CD4-positive, CD25-positive, alpha-beta regulatory T cell (primary cell): ENCODE measurements around the gene ARHGAP28. TPM values are rescaled to one million over a fixed set of nuclear protein-coding genes. Genes with fewer than 3 reads are reported as not detected.

Source experiments
- ATAC-seq, 2 donors: fragments of 150-1000 bp; cut with Tn5 transposase; one replicate each; pipeline ENCODE4 v1.10.0; 2021; ENCODE audit warnings: low read depth in 2 of 2, moderate number of reproducible peaks in 2 of 2, moderate library complexity in 1 of 2
- DNase-seq, 3 donors: peaks; one replicate each; pipeline versions ENCODE4 v3.0.0 to v3.0.0-alpha.2; 2012 to 2022; ENCODE audit warnings: mixed read lengths in 1 of 3
- H3K27ac ChIP-seq: one replicate; pipeline ENCODE4 v1.7.0; 2013; ENCODE audit warnings: mild to moderate bottlenecking, low read length; ENCODE audit not compliant: insufficient read depth, poor library complexity, severe bottlenecking
- H3K27me3 ChIP-seq: one replicate; pipeline ENCODE4 v1.7.0; 2013; ENCODE audit warnings: low read length; ENCODE audit not compliant: control insufficient read depth, insufficient read depth
- H3K36me3 ChIP-seq: one replicate; pipeline ENCODE4 v1.7.0; 2013; ENCODE audit warnings: mild to moderate bottlenecking, low read length, moderate library complexity; ENCODE audit not compliant: control insufficient read depth, insufficient read depth
- H3K4me1 ChIP-seq: 2 replicates; pipeline ENCODE4 v1.7.0; 2013; ENCODE audit warnings: mild to moderate bottlenecking, low read length; ENCODE audit not compliant: insufficient read depth, control insufficient read depth, poor library complexity, severe bottlenecking
- H3K4me3 ChIP-seq: one replicate; pipeline ENCODE4 v1.7.0; 2013; ENCODE audit warnings: low read depth, mild to moderate bottlenecking, low read length, moderate library complexity
- H3K9me3 ChIP-seq, 2 experiments: 1 replicate in 1 of 2; 2 replicates in 1 of 2; pipeline ENCODE4 v1.7.0; 2013; ENCODE audit warnings: low read length in 2 of 2, mild to moderate bottlenecking in 1 of 2, moderate library complexity in 1 of 2; ENCODE audit not compliant: control insufficient read depth in 2 of 2
- H3K27ac Mint-ChIP-seq, 3 donors: one replicate each; pipeline ENCODE4 v1.8.0; 2020 to 2022; ENCODE audit warnings: mild to moderate bottlenecking in 3 of 3, mixed read lengths in 3 of 3, moderate library complexity in 2 of 3
- H3K27me3 Mint-ChIP-seq: one replicate; pipeline ENCODE4 v1.8.0; 2022; ENCODE audit warnings: mild to moderate bottlenecking, mixed read lengths
- H3K36me3 Mint-ChIP-seq: one replicate; pipeline ENCODE4 v1.8.0; 2020; ENCODE audit warnings: mixed read lengths
- H3K4me1 Mint-ChIP-seq, 4 donors: one replicate each; pipeline ENCODE4 v1.8.0; 2020 to 2022; ENCODE audit warnings: mixed read lengths in 4 of 4, mild to moderate bottlenecking in 1 of 4
- H3K4me3 Mint-ChIP-seq, 4 donors: one replicate each; pipeline ENCODE4 v1.8.0; 2020 to 2022; ENCODE audit warnings: mild to moderate bottlenecking in 4 of 4, mixed read lengths in 4 of 4, moderate library complexity in 3 of 4
- H3K9me3 Mint-ChIP-seq, 7 donors: one replicate each; pipeline ENCODE4 v1.8.0; 2020 to 2022; ENCODE audit warnings: mixed read lengths in 7 of 7, mild to moderate bottlenecking in 3 of 7, moderate library complexity in 2 of 7
- polyA plus RNA-seq, 4 donors: library from polyadenylated mRNA; unstranded; fragments of 300-500 nt; fragmentation: Illumina TruSeq; gene quantifications; one replicate each; pipeline ENCODE4 v1.2.3, GENCODE V29; 2021
- total RNA-seq: library from RNA; stranded (reverse); gene quantifications from one replicate; pipeline ENCODE4 v1.2.3, GENCODE V29; 2022

Gene ARHGAP28
- total and polyA plus RNA-seq, 5 donors from 2014 or later = not detected

DNA sequence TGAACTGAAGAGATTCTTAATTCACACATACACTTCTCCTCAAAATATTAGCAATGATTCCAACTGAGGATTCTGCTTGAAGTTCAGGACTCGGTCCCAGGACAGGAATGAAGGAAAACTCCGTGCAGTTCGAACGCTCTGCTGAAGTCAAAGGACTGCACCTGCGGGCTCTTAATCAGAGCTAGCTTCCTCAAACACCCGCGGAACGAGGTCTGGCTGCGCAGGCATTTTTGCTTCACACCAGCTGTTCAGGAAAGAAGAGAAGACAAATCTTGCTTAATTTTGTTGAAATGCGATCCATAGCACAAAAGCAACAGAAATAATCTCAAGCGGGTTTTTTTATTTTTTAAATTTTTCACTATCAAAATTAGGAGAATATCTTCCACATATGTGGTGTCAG is 212.5 kb downstream of the ARHGAP28 start:
- no peak overlapping the region for H3K4me3 ChIP-seq
- no peak overlapping the region for H3K27ac Mint-ChIP-seq
- no peaks in the 10 kb centered on the region for H3K36me3 ChIP-seq
- ATAC-seq = no peak
- H3K4me3 Mint-ChIP-seq = no peak overlapping the region
- DNase-seq = no peak
- H3K27me3 ChIP-seq = no peaks in the 10 kb centered on the region
- H3K27ac ChIP-seq = no peak overlapping the region
- no peaks in the 10 kb centered on the region for H3K36me3 Mint-ChIP-seq
- H3K4me1 Mint-ChIP-seq = no peaks in the 10 kb centered on the region
- H3K9me3 Mint-ChIP-seq = peaks cover 1 to 9% (median 4%) of the 10 kb centered on the region in 7 donors
- no peaks in the 10 kb centered on the region for H3K4me1 ChIP-seq
- no peaks in the 10 kb centered on the region for H3K27me3 Mint-ChIP-seq
- H3K9me3 ChIP-seq = no peaks in the 10 kb centered on the region

DNA sequence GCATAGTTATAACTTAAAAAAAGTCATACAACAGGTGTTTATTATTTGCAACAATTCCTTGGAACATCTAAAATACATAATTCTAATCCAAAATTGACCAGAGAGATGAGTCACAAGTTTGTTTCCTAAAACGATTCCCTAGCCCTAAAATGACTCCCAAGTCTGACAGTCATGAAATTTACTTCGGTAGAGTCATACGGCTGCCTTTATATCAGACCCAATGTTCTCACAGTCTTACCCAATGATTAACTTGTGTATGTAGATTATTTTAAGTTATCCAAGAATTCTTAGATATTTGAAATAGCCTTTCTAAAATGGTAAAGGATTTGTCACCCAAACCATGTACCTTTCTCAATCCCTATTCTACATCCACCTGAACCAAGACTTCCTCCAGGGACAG is 213.2 kb downstream of the ARHGAP28 start:
- Histone ChIP-seq H3K4me3 (no peak overlapping the region), H3K36me3 (no peaks in the 10 kb centered on the region), H3K9me3 (no peaks in the 10 kb centered on the region), H3K4me1 (no peaks in the 10 kb centered on the region), H3K27me3 (no peaks in the 10 kb centered on the region), H3K27ac (no peak overlapping the region)
- H3K27me3 Mint-ChIP-seq = no peaks in the 10 kb centered on the region
- ATAC-seq (no peak), DNase-seq (no peak)
- H3K27ac Mint-ChIP-seq = no peak overlapping the region
- H3K4me1 Mint-ChIP-seq = no peaks in the 10 kb centered on the region
- H3K36me3 Mint-ChIP-seq = no peaks in the 10 kb centered on the region
- H3K4me3 Mint-ChIP-seq = no peak overlapping the region
- H3K9me3 Mint-ChIP-seq = peaks cover 1 to 9% (median 4%) of the 10 kb centered on the region in 7 donors

DNA sequence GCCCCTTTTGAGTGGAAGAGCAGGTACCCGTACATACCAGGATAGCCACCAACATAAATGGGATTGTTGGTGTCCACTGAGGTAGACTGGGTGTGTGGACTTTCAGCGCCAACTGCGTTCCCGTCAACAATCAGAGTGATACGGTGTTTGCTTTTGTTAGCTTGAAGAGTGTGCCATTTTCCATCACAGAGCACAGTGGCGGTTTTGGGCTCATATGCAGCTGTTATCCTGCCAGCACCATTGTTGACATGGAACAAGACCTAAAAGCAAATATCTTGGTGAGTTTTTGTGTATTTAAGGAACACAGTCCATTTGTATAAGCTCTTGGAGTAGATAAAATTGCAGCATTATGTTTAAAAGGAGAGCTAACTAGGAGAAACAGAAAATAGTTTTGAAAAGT is 213.6 kb downstream of the ARHGAP28 start:
- ATAC-seq (no peak), DNase-seq (no peak)
- Histone ChIP-seq H3K4me1 (no peaks in the 10 kb centered on the region), H3K4me3 (no peak overlapping the region), H3K27ac (no peak overlapping the region), H3K36me3 (no peaks in the 10 kb centered on the region), H3K27me3 (no peaks in the 10 kb centered on the region), H3K9me3 (no peaks in the 10 kb centered on the region)
- Mint-ChIP-seq H3K4me3 (no peak overlapping the region), H3K27me3 (no peaks in the 10 kb centered on the region), H3K27ac (no peak overlapping the region), H3K36me3 (no peaks in the 10 kb centered on the region), H3K4me1 (no peaks in the 10 kb centered on the region), H3K9me3 (peaks cover 1 to 11% (median 4%) of the 10 kb centered on the region in 7 donors)

DNA sequence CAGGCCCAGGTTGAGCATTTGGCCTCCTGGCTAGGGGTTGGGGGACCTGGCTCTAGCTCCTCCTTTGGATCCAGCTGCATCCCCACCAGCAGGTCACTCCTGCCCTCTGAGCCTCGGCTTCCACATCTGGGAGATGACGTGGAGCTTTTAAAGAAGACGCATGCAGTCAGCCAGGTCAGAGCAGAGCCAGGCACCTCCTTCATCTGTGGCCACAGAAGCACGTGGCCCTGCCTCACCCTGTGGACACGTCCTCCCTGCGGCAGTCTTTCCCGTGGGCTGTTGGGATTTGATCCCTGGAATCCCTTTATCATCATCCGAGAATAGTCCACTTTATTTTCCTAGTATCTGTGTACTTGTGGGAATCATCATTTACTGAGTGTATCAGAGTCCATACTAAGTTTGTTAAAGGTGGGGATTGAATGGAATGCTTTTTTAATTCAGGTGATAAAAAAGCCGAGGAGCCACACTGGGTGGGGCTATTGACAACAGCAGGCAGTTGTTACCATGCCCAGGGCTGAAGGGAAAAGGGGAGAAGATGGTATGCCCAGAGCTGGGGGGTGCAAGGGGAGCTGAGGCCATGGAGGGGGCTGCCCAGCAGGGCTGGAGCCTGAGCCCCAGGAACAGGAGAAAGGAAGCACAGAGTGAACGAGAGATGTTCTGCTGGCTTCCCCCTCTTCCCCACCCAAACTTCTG is 218.0 kb downstream of the ARHGAP28 start:
- Mint-ChIP-seq H3K36me3 (no peaks in the 10 kb centered on the region), H3K27me3 (no peaks in the 10 kb centered on the region), H3K9me3 (peaks cover 0 to 18% (median 4%) of the 10 kb centered on the region in 7 donors), H3K4me1 (no peaks in the 10 kb centered on the region), H3K4me3 (no peak overlapping the region), H3K27ac (no peak overlapping the region)
- no peaks in the 10 kb centered on the region for H3K9me3 ChIP-seq
- H3K4me3 ChIP-seq = no peak overlapping the region
- H3K27me3 ChIP-seq = no peaks in the 10 kb centered on the region
- no peak for ATAC-seq
- DNase-seq = no peak
- no peaks in the 10 kb centered on the region for H3K36me3 ChIP-seq
- H3K27ac ChIP-seq = no peak overlapping the region
- H3K4me1 ChIP-seq = no peaks in the 10 kb centered on the region

DNA sequence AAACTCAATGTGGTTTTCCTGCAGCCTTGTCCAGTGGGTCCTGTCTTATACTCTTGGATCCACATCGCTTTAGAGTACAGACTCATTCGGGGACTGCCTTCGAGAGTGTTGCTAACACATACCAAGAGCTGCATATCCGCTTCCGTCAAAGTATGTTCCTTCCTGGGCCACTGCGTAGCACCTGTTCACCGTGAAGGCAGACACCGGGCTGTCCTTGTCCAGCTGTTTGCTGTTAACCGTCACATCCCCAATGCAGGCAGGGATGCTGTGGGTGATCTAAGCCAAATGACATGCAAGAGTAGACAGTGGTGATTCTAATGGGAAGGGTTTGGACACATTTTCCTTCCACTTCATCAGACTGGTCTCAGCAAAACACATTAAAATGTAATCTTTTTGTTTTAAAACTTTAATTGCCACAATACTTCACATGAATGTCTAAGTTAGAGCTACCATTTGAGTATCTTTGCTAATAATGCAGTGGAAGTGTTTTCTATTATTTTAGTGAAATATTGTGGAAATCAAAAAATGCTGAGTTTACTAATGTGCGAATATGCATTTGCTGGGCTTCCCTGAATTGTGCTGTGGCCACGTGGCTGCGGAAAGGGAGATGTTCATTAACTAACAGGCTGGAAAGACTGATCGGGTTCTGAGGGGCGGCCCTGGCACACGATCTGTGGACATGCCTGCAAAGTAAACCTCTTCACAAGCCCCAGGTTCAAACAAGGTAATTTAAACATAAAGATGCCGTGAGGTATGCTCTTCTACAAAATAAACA is 219.0 kb downstream of the ARHGAP28 start:
- Mint-ChIP-seq H3K36me3 (no peaks in the 10 kb centered on the region), H3K27ac (no peak overlapping the region), H3K4me1 (no peaks in the 10 kb centered on the region), H3K9me3 (peaks cover 0 to 18% (median 4%) of the 10 kb centered on the region in 7 donors), H3K4me3 (no peak overlapping the region), H3K27me3 (no peaks in the 10 kb centered on the region)
- no peak overlapping the region for H3K4me3 ChIP-seq
- no peak overlapping the region for H3K27ac ChIP-seq
- no peaks in the 10 kb centered on the region for H3K4me1 ChIP-seq
- H3K27me3 ChIP-seq = no peaks in the 10 kb centered on the region
- ATAC-seq = no peak
- no peaks in the 10 kb centered on the region for H3K36me3 ChIP-seq
- no peak for DNase-seq
- H3K9me3 ChIP-seq = no peaks in the 10 kb centered on the region

DNA sequence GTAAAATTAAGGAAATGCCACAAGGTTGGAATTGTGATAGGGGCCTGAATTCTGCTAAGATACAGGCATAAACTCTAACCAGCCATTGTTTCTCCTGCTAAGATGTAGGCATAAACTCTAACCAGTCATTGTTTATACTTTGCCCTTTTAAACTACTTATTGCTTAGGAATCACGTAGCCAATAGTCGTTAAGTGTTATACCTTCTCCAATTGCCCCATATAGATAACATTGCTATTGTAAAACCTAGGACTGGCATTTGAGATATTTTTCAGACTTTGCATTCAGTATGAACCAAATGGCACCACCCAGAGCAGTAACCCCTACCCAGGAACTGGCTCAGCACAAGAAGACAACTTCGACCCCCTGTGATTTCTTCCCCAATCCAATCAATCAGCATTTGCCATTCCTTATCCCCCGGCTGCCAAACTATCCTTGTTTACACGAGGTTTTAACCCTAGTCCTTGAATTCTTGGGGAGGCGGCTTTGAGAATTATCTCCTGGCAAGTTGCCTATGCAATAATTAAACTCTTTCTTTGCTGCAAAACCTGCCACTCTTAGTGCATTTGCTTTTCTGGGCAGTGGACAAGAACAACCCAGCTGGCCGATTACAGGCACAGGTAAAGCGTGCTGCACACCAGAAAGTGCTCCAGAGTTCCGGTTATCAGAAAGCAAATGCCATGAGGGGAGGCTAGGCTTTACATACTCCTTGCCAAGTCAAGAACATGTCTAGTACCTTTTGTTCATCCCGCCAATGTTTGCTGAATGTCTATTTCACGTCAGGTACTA is 220.5 kb downstream of the ARHGAP28 start:
- Mint-ChIP-seq H3K36me3 (no peaks in the 10 kb centered on the region), H3K27ac (peak overlapping the region in 1 of 3 donors; percentile 20), H3K9me3 (peaks cover 2 to 26% (median 5%) of the 10 kb centered on the region in 7 donors), H3K4me1 (no peaks in the 10 kb centered on the region), H3K27me3 (no peaks in the 10 kb centered on the region), H3K4me3 (no peak overlapping the region)
- H3K36me3 ChIP-seq = no peaks in the 10 kb centered on the region
- H3K9me3 ChIP-seq = no peaks in the 10 kb centered on the region
- H3K4me1 ChIP-seq = no peaks in the 10 kb centered on the region
- ATAC-seq = no peak
- H3K27ac ChIP-seq = no peak overlapping the region
- DNase-seq = no peak
- H3K4me3 ChIP-seq = no peak overlapping the region
- no peaks in the 10 kb centered on the region for H3K27me3 ChIP-seq

DNA sequence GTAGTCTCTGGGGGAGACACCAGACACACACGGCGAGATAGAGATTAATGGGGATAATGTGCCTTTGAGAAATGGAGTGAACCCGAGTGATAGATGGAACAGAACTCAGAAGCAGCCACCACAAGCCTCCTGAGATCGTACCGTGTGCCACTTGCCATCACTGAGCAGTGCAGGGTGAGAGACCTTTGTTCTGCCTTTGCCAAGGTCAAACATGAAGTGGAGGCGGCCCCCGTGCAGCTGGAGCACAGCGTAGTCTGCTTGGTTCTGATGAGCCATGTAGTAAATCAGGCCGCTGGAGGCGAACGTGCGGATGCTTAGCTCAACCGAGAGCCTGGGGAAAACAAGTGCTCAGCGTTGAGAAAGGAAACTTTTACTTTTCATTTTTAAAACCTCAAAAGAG is 221.1 kb downstream of the ARHGAP28 start:
- peaks cover 2 to 28% (median 5%) of the 10 kb centered on the region in 7 donors for H3K9me3 Mint-ChIP-seq
- ATAC-seq = no peak
- Histone ChIP-seq H3K4me3 (no peak overlapping the region), H3K4me1 (no peaks in the 10 kb centered on the region), H3K27ac (no peak overlapping the region), H3K9me3 (no peaks in the 10 kb centered on the region), H3K27me3 (no peaks in the 10 kb centered on the region), H3K36me3 (no peaks in the 10 kb centered on the region)
- peak overlapping the region in 1 of 3 donors; percentile 43 for H3K27ac Mint-ChIP-seq
- H3K4me1 Mint-ChIP-seq = no peaks in the 10 kb centered on the region
- H3K36me3 Mint-ChIP-seq = no peaks in the 10 kb centered on the region
- H3K27me3 Mint-ChIP-seq = no peaks in the 10 kb centered on the region
- DNase-seq = no peak
- no peak overlapping the region for H3K4me3 Mint-ChIP-seq
